Stomach (tissue), 9 donors: ENCODE data around the gene SNTG2. TPM values are rescaled to one million over a fixed set of nuclear protein-coding genes. Genes with fewer than 3 reads are reported as not detected.

Source experiments
- DNase-seq, 2 donors: peaks; one replicate each; pipeline versions ENCODE4 v3.0.0 to v3.0.0-alpha.2; 2013 to 2019
- H3K27ac ChIP-seq, 5 donors: fragments of 200-600 bp in 4 of 5; sonication (generic) in 4 of 5; one replicate each; pipeline ENCODE4 v1.5.1; 2013 to 2019; ENCODE audit warnings: mild to moderate bottlenecking in 1 of 5, moderate library complexity in 1 of 5
- H3K27me3 ChIP-seq, 3 donors: fragments of 200-600 bp; sonication (generic); one replicate each; pipeline ENCODE4 v1.5.1; 2017 to 2019; ENCODE audit warnings: mixed run types in 1 of 3
- H3K36me3 ChIP-seq, 4 donors: fragments of 200-600 bp; sonication (generic); 1 replicate in 3 of 4; 2 replicates in 1 of 4; pipeline ENCODE4 v1.5.1; 2016 to 2019
- H3K4me1 ChIP-seq, 4 donors: fragments of 200-600 bp; sonication (generic); one replicate each; pipeline ENCODE4 v1.5.1; 2016 to 2019
- H3K4me3 ChIP-seq, 4 donors: fragments of 200-600 bp; sonication (generic) in 3 of 4; one replicate each; pipeline ENCODE4 v1.5.1; 2016 to 2019; ENCODE audit warnings: mild to moderate bottlenecking in 1 of 4
- H3K9me3 ChIP-seq, 4 donors: fragments of 200-600 bp; sonication (generic); one replicate each; pipeline ENCODE4 v1.5.1; 2016 to 2019
- CTCF ChIP-seq, 7 experiments: fragments of 450-650 bp in 4 of 7; fragments of 200-600 bp in 3 of 7; sonication (generic) in 3 of 7; IDR thresholded peaks; one replicate each; pipeline ENCODE4 v1.5.1; 2016 to 2019; ENCODE audit warnings: antibody characterized with exemption in 7 of 7, control low read depth in 2 of 7, mild to moderate bottlenecking in 1 of 7
- EP300 ChIP-seq: sonication (generic); formaldehyde crosslinking; IDR thresholded peaks from one replicate; pipeline ENCODE4 v1.6.1; 2017; ENCODE audit warnings: antibody characterized with exemption
- POLR2A ChIP-seq, 4 donors: fragments of 450-650 bp; IDR thresholded peaks; one replicate each; pipeline ENCODE4 v1.6.1; 2016; ENCODE audit warnings: antibody characterized with exemption in 4 of 4, control low read depth in 2 of 4, mild to moderate bottlenecking in 1 of 4, moderate library complexity in 1 of 4
- POLR2AphosphoS5 ChIP-seq, 3 donors: sonication (generic); formaldehyde crosslinking; IDR thresholded peaks; one replicate each; pipeline ENCODE4 v1.6.1; 2016; ENCODE audit warnings: antibody characterized with exemption in 3 of 3
- WGBS, 5 donors: extraction: QIAGEN DNeasy Blood & Tissue Kit in 3 of 5; methylation state at CpG; one replicate each; pipeline versions ENCODE4 v1.1.5 to v1.1.7; 2013 to 2018; 5-methylcytosine and 5-hydroxymethylcytosine counted together
- intact Hi-C: fragments of 100-400 bp; cut with DNase I; formaldehyde crosslinking; loops from one replicate; pipeline ENCODE4 v1.15.1; 2023; ENCODE audit warnings: low total_unique reads
- polyA plus RNA-seq, 3 donors: library from polyadenylated mRNA; stranded (reverse); fragments of 200-250 nt; gene quantifications; one replicate each; pipeline ENCODE4 v1.2.3, GENCODE V29; 2013
- total RNA-seq, 5 donors: library from RNA; depleted of rRNA; stranded (reverse); fragments of >200 nt; gene quantifications; one replicate each; pipeline versions ENCODE4 v1.1.0 to v1.2.3, GENCODE V29; 2014 to 2016
- donor health status: healthy with polysubstance abuse.
- donor health status: Bipolar disorder and iron deficiency.
- donor health status: healthy.

SNTG2 gene
- total and polyA plus RNA-seq, 8 donors, result 0.68 to 19.6 (median 5.3) TPM; not detected in 1

- no peak for TF ChIP-seq CTCF (IDR thresholded peaks at IDR 0.05)
- no peak for TF ChIP-seq EP300
- TF ChIP-seq POLR2AphosphoS5 (IDR thresholded peaks at IDR 0.05), result no peak
- no peak for TF ChIP-seq POLR2A (IDR thresholded peaks at IDR 0.05)
- intact Hi-C loops, result no loop called here
- 86 to 93% (median 88%) methylated on average over 26 to 29 of the region's 29 CpGs for WGBS, 5 donors
Observed at GRCh38 chr2:1262609-1263008, 312.0 kb downstream of the SNTG2 start.

GRCh38 chr2:1265454-1265853 lies 314.8 kb downstream of the SNTG2 start:
- TF ChIP-seq POLR2AphosphoS5 (IDR thresholded peaks at IDR 0.05) (no peak), POLR2A (IDR thresholded peaks at IDR 0.05) (no peak), CTCF (IDR thresholded peaks at IDR 0.05) (no peak), EP300 (no peak)
- no peaks in the 10 kb centered on the region for H3K9me3 ChIP-seq
- no peaks in the 10 kb centered on the region for H3K27me3 ChIP-seq
- H3K36me3 ChIP-seq, result no peaks in the 10 kb centered on the region
- intact Hi-C loops, result no loop called here
- DNase-seq, result no peak
- 70 to 82% (median 77%) methylated on average over 4 of the region's 4 CpGs for WGBS, 5 donors
- H3K4me1 ChIP-seq, result no peaks in the 10 kb centered on the region
- no peak overlapping the region for H3K4me3 ChIP-seq
- no peak overlapping the region for H3K27ac ChIP-seq

More at GRCh38 chr2:1262609-1263008, 312.0 kb downstream of the SNTG2 start:
- H3K9me3 ChIP-seq, result no peaks in the 10 kb centered on the region
- no peaks in the 10 kb centered on the region for H3K36me3 ChIP-seq
- DNase-seq, result no peak
- no peak overlapping the region for H3K4me3 ChIP-seq
- H3K4me1 ChIP-seq, result no peaks in the 10 kb centered on the region
- no peak overlapping the region for H3K27ac ChIP-seq
- no peaks in the 10 kb centered on the region for H3K27me3 ChIP-seq

- H3K27ac ChIP-seq, result no peak overlapping the region
- TF ChIP-seq CTCF (IDR thresholded peaks at IDR 0.05) (no peak), POLR2A (IDR thresholded peaks at IDR 0.05) (no peak), EP300 (no peak), POLR2AphosphoS5 (IDR thresholded peaks at IDR 0.05) (no peak)
- 74 to 90% (median 83%) methylated on average over 12 of the region's 12 CpGs for WGBS, 5 donors
- intact Hi-C loops, result no loop called here
- no peak for DNase-seq
- H3K27me3 ChIP-seq, result no peaks in the 10 kb centered on the region
- H3K4me1 ChIP-seq, result no peaks in the 10 kb centered on the region
- H3K36me3 ChIP-seq, result no peaks in the 10 kb centered on the region
- no peaks in the 10 kb centered on the region for H3K9me3 ChIP-seq
- H3K4me3 ChIP-seq, result no peak overlapping the region
Observed at GRCh38 chr2:1266351-1266750, 315.7 kb downstream of the SNTG2 start.

- Histone ChIP-seq H3K27ac (no peak overlapping the region), H3K9me3 (no peaks in the 10 kb centered on the region), H3K27me3 (no peaks in the 10 kb centered on the region), H3K4me3 (no peak overlapping the region), H3K4me1 (no peaks in the 10 kb centered on the region), H3K36me3 (no peaks in the 10 kb centered on the region)
- DNase-seq, result no peak
- intact Hi-C loops, result no loop called here
- TF ChIP-seq EP300, result no peak
- TF ChIP-seq POLR2AphosphoS5 (IDR thresholded peaks at IDR 0.05), result no peak
- 67 to 76% (median 71%) methylated on average over 7 of the region's 7 CpGs for WGBS, 5 donors
Observed at GRCh38 chr2:1268034-1268433, 317.4 kb downstream of the SNTG2 start.

GRCh38 chr2:1269812-1270211 lies 319.2 kb downstream of the SNTG2 start:
- intact Hi-C loops, result no loop called here
- TF ChIP-seq POLR2A (IDR thresholded peaks at IDR 0.05), result no peak
- TF ChIP-seq EP300, result no peak
- no peak for TF ChIP-seq CTCF (IDR thresholded peaks at IDR 0.05)
- no peak for TF ChIP-seq POLR2AphosphoS5 (IDR thresholded peaks at IDR 0.05)
- no peaks in the 10 kb centered on the region for H3K36me3 ChIP-seq
- peaks cover 3 to 9% (median 6%) of the 10 kb centered on the region in 4 donors for H3K9me3 ChIP-seq
- no peaks in the 10 kb centered on the region for H3K27me3 ChIP-seq
- H3K4me1 ChIP-seq, result no peaks in the 10 kb centered on the region
- no peak for DNase-seq
- H3K4me3 ChIP-seq, result no peak overlapping the region
- H3K27ac ChIP-seq, result no peak overlapping the region
- 58 to 80% (median 70%) methylated on average over 8 of the region's 8 CpGs for WGBS, 5 donors
